HUES6 (cell line): ENCODE data around the gene POLR1A.

Experiments
- H3K27ac ChIP-seq: 2 replicates; pipeline ENCODE4 v1.7.0; 2013; ENCODE audit warnings: low read depth, mild to moderate bottlenecking, low read length, inconsistent platforms
- H3K27me3 ChIP-seq: 2 replicates; pipeline ENCODE4 v1.6.1; 2013; ENCODE audit warnings: low read length; ENCODE audit not compliant: control insufficient read depth, insufficient read depth
- H3K36me3 ChIP-seq: 2 replicates; pipeline ENCODE4 v1.6.1; 2013; ENCODE audit warnings: low read length; ENCODE audit not compliant: control insufficient read depth, insufficient read depth
- H3K4me1 ChIP-seq: 2 replicates; pipeline ENCODE4 v1.6.1; 2013; ENCODE audit warnings: low read length; ENCODE audit not compliant: control insufficient read depth, insufficient read depth
- H3K4me3 ChIP-seq: 2 replicates; pipeline ENCODE4 v1.5.1; 2013; ENCODE audit warnings: low read depth, low read length
- H3K9ac ChIP-seq: one replicate; pipeline ENCODE4 v1.6.1; 2013; ENCODE audit warnings: mild to moderate bottlenecking, low read length
- H3K9me3 ChIP-seq: 2 replicates; pipeline ENCODE4 v1.6.1; 2013; ENCODE audit warnings: low read depth, low read length; ENCODE audit not compliant: control insufficient read depth, insufficient read depth

The POLR1A gene

DNA sequence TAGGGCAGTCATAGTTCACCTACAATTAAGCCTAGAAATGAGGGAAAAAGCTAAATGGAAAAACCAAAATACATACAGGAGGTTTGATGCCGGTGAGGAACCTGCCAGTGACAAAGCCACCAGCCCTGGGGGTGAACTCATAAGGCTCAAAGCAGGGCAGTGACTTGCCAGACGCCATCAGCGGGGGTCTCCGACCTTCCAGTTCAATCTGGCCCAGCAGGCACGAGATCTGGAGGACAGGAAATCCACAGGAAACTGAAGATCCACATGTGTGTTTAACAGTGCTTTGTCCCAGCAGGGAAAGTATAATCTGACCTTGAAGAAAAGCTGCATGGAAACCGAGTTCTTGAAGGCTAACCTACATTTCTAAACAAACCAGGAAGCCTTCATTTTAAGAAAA is 60.1 kb downstream of the POLR1A start:
- Histone ChIP-seq H3K36me3 (peaks cover 98% of the 10 kb centered on the region), H3K9me3 (no peaks in the 10 kb centered on the region), H3K4me1 (no peaks in the 10 kb centered on the region), H3K27ac (no peak overlapping the region), H3K27me3 (no peaks in the 10 kb centered on the region), H3K9ac (no peak overlapping the region), H3K4me3 (no peak overlapping the region)

DNA sequence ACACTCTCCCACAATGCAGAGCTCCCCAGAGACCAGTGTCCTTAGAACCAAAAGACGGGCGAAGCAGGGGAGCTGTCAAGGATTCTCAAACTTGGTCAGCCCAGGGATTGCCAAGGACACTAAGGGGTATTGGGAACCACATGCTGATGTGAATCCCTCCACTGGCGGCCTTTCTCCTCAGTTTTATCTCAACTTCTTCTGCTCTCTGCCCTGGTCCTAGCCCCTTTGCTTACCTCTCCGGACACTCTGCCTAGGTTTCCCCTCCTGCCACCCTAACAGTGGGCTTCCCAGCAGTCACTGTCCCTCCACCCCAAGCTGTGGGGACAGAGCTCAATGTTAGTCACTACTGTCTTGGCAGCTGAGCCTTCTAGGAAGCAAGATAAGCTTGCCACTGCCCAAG is 61.1 kb downstream of the POLR1A start:
- Histone ChIP-seq H3K36me3 (peaks cover 99% of the 10 kb centered on the region), H3K27me3 (no peaks in the 10 kb centered on the region), H3K4me3 (no peak overlapping the region), H3K27ac (no peak overlapping the region), H3K9me3 (no peaks in the 10 kb centered on the region), H3K9ac (no peak overlapping the region), H3K4me1 (no peaks in the 10 kb centered on the region)

DNA sequence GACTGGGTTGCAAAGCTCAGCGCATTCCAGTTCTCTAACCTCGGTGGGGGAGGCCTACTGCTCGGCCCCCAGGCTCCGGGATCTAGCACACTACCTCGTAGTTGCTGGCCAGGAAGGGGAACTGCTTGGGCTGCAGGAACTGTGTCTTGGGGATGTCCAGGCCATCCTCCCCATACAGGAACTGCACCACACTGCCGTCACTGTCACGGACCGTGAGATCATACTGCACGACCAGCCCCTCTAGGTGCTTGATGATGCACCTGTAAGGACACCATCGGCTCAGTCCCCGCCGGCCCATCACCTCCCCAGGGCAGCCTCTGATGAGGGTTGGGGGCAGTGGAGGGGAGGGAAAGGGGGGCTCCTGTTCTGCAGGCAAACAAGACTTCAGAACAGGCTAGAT is 61.6 kb downstream of the POLR1A start:
- Histone ChIP-seq H3K27ac (no peak overlapping the region), H3K4me1 (no peaks in the 10 kb centered on the region), H3K27me3 (no peaks in the 10 kb centered on the region), H3K9me3 (no peaks in the 10 kb centered on the region), H3K4me3 (no peak overlapping the region), H3K36me3 (peaks cover 99% of the 10 kb centered on the region), H3K9ac (no peak overlapping the region)

DNA sequence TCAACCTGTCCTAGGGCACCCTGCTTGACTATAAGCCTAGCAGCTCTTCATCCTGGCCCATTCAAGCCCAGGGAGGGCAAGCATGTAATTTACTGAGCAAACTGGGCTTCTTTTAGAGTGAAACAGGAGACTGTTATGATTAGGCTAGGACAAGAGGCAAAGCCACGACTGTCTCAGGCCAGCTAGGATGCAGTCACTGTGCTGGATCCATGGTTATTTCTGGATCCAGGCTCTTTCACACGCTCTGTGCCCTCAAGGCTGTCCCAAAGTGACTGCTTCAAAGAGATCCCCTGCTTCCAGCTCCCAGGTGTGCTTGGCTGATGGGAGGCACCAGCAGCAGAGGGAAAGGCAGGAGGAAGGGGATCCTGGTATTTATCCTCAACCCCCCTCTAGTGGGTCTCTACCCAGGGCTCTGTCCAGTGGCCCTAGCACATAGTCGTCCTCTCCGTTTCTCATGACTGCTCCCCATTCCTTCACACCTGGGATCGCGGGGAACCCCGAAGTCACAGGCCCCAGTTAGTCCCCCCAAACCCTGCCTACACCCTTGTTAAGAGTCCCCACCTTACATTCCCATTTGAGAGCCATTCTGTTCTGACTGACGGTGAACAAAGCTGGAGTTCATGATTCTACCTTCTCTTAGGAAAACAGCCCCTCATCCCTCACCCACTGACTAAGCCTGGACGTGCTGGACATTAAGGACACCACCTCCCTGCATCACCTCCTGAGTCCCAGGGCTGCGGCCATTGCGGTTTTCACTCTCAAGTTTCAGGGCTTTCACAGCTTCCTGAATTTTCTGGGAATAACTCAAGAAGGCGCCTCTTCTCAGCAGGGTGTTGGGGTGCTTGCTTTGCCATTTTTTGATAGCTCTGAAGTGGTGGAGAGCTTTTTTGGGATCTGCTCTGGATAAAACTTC is 63.2 kb downstream of the POLR1A start:
- Histone ChIP-seq H3K4me3 (no peak overlapping the region), H3K4me1 (no peaks in the 10 kb centered on the region), H3K36me3 (peaks cover 99% of the 10 kb centered on the region), H3K9ac (no peak overlapping the region), H3K27me3 (no peaks in the 10 kb centered on the region), H3K27ac (no peak overlapping the region), H3K9me3 (no peaks in the 10 kb centered on the region)

DNA sequence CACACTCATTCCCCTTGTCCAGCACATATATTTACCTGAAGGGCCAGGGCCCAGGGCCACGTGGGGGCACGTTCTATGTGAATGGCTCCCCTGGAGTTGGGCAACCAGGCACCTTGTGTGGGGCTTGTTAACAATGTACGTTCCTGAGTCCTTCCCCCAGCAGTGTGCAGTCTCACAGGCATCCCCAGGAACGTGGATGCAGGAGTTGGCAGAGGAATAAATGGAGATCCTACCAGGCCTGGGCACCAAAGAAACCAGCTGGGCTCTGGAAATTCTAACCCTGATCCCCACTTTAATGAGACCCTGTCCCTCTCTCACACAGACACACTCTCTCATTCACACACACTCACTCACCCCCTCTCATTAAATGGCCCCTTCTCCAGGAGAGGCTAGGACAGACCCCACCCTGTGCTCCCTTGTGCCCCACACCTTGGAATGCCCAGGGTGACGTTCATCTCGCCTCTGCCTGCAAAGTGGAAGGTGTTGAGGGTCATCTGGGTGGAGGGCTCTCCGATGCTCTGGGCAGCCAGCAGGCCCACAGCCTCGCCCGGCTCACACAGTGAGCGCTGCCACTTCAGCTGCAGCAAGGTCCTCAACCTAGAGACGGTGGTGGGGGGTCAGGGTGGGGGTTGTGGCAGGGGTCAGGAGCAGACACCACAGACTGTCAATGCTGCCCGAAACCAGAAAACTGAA is 65.6 kb downstream of the POLR1A start:
- Histone ChIP-seq H3K27me3 (no peaks in the 10 kb centered on the region), H3K36me3 (peaks cover 99% of the 10 kb centered on the region), H3K4me3 (no peak overlapping the region), H3K9me3 (no peaks in the 10 kb centered on the region), H3K4me1 (no peaks in the 10 kb centered on the region), H3K27ac (no peak overlapping the region), H3K9ac (no peak overlapping the region)

DNA sequence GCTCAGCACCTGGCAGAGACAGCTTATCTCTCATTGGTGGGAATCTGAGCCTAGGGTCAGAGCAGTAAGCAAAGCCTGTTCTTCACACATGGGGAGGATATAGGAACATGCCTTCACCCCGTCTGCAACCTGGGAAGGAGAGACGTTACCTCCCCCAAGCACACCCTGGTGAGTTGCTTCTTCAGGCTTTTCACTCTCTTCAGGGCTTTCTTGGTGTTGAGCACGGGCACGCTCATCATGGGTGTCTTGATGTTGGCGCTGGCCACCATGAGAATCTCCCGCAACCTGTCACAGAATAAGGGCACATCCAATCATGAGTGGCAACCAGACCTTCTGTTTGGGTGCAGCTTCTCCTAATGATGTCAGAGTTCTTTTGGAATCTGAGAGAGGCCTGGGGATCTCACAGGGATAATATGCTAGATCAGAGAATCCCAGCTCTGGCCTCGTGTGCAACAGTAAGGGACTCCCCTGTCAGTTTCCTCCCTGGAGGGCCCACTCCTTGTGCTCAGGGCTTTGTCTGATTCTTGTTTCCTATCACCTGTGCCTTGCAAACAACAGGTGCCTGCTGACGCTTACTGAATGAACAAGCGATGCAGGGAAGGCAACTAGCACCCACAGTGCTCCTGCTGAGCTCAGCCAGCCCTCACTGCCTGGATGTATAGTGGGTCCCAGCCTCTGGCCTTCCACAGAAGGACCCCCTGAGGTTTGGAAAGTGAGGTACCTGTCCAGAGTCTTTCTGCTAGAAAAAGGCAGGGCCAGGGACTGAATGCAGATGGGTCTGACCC is 66.3 kb downstream of the POLR1A start:
- Histone ChIP-seq H3K4me1 (no peaks in the 10 kb centered on the region), H3K36me3 (peaks cover 99% of the 10 kb centered on the region), H3K9ac (no peak overlapping the region), H3K27me3 (no peaks in the 10 kb centered on the region), H3K9me3 (no peaks in the 10 kb centered on the region), H3K4me3 (no peak overlapping the region), H3K27ac (no peak overlapping the region)

DNA sequence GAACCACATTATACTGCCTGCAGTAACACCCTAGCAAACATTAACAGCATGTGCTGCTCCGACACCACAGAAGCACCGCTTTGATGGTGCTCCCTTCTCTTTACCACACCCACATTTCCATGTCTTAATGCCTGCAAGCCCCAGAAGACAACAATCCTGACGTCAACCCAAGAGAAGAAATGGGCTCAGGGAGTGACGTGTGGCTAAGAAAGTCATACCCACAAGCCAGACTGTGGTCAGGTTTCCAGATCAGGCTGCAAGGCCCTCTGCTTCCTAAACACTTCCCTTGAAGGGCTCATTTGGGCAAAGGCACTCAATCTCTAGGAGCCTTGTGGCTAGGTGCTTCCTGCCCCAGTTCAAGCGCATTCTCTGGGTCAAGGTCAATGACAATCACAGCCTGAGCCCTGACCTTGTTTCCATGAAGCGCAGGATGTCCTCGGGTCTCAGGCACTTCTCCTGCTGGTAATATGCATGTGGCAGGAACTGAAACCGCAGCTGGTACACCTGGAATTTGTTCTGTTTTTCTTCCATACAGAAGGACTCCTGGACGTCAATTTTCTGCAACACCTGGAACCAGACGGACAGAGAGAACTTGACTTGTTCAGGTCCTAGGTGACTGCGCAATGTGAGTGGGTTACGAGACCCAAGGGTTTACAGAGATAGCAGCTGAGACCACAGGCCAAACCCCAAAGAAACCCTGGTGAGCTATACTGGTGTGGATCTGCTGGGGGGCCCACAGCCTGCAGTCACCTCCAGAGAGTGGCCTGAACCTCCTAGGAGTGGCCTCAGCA is 67.2 kb downstream of the POLR1A start:
- Histone ChIP-seq H3K4me3 (no peak overlapping the region), H3K27me3 (no peaks in the 10 kb centered on the region), H3K36me3 (peaks cover 100% of the 10 kb centered on the region), H3K4me1 (no peaks in the 10 kb centered on the region), H3K9me3 (no peaks in the 10 kb centered on the region), H3K9ac (no peak overlapping the region), H3K27ac (no peak overlapping the region)

DNA sequence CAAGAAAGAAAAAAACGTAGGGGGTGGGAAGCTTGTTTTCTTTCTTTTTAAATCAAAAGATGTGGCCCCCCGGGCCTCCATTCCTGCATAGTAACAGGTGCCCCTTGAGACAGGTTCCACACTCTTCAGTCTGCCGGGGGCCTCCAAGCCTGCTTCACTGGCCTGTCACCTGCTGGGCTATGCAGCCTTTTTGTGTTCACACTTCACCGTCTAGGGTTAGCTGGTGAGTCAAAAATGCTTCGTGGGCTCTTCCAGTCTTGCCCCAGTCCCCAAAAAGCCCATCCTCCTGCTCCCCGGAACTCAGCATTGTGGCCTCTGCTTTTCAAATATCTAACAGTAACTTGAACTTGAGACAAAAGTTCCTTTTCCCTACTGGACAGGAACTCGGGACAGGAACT is 67.9 kb downstream of the POLR1A start:
- H3K27me3 ChIP-seq: no peaks in the 10 kb centered on the region
- H3K27ac ChIP-seq: no peak overlapping the region

DNA sequence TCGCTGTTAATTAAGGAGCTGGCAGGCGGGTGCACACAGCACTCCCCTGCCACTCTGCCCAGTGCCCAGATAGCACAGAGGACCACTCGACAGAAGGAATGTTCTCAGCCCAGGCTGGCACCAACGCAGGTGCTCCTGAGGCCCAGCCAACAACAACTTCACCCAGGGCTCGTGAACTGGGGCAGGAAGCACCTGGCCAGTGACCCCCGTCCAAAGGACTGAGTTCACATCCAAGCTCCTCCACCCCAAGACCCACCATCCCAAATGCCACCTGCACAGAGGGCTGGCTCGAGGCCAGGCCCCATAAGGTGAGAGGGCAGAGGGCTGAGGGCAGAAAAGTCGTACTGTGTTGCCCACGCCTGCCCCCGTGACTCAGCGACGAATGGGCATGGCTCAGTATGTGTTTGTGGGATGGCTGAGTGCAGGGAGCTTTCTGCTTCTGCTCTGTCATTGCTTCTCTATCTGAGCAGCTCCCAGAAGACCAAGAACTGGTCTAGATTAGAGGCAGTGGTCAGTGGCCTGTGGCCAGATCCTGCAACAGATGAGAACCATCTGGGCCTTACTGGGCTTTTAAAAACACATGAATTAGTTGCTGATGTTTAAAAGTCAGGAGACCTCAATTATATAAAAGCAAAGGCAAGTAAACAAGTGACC is 68.4 kb downstream of the POLR1A start:
- Histone ChIP-seq H3K4me1 (no peaks in the 10 kb centered on the region), H3K27ac (no peak overlapping the region), H3K36me3 (peaks cover 100% of the 10 kb centered on the region), H3K27me3 (no peaks in the 10 kb centered on the region), H3K4me3 (no peak overlapping the region), H3K9ac (no peak overlapping the region), H3K9me3 (no peaks in the 10 kb centered on the region)

More for the DNA sequence above, 67.9 kb downstream of the POLR1A start:
- Histone ChIP-seq H3K36me3 (peaks cover 100% of the 10 kb centered on the region), H3K4me1 (no peaks in the 10 kb centered on the region), H3K4me3 (no peak overlapping the region), H3K9ac (no peak overlapping the region), H3K9me3 (no peaks in the 10 kb centered on the region)

DNA sequence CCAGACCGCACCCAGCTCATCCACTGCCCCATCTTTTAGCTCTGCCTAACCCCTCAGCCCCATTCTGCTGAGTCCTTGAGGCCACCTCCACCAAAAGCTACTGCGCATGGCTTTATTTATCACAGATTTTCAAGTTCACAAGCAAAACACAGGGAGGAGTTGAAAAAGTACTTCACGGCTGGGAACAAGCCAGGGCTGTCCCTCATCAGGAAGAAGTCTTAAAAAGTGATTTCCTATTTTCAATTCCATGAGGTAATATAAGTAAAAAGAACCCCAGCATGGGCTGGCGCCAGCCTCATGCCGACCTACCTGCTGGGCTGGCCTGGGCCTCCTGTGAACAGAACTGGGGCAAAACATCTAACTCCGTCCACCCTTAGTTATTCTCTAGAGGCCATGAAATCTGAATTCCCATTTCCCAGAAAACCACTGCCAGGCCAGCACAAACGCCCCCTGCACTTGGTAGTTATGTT is 69.0 kb downstream of the POLR1A start:
- Histone ChIP-seq H3K9me3 (no peaks in the 10 kb centered on the region), H3K9ac (no peak overlapping the region), H3K4me3 (no peak overlapping the region), H3K27ac (no peak overlapping the region), H3K36me3 (peaks cover 100% of the 10 kb centered on the region), H3K27me3 (no peaks in the 10 kb centered on the region), H3K4me1 (no peaks in the 10 kb centered on the region)
